ENCODE data around the gene FMN1.

GRCh38 chr15:33013827-33014445 lies 180.6 kb downstream of the FMN1 start:
- TF ChIP-seq POLR2AphosphoS5 (IDR thresholded peaks at IDR 0.05) (no peak), CTCF (IDR thresholded peaks at IDR 0.05 in 8 of 11, conservative IDR thresholded peaks at IDR 0.05 in 3 of 11) (no peak)
